ENCODE data around the gene STARD5.

Gene STARD5

DNA sequence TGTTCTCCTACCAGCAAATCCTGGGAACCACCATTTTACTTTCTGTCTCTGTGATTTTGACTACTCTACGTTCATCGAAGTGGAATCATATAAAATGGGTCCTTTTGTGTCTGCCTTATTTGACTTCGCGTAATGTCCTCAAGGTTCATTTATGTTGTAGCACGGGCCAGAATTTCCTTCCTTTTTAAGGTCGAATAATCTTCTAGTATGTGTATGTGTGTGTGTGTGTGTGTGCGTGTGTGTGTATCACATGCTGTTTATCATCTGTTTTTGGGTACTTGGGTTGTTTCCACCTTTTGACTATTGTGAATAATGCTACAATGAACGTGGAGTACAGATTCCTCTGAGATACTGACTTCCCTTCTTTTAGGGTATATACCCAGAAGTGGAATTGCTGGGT is 35.3 kb downstream of the STARD5 start:
- no peak for DNase-seq

DNA sequence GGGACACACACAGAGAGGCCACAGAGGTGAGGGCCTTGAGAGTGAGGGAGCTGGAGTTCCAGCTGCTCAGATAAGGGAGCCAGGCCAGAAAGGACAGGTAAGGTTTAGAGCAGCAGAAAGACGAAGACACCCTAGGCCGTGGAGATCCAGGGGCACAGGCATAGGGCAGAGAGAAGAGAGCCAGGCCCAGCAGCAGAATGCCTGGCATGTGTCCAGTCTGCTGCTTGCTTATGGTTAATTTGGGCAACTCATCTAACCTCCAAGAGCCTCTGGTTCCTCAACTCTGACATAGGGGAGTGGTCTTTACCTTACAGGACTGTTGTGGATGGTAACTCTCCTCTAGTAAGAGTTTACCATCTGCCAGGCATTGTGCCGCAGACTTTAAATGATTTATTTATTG is 35.9 kb downstream of the STARD5 start:
- no peak for DNase-seq

DNA sequence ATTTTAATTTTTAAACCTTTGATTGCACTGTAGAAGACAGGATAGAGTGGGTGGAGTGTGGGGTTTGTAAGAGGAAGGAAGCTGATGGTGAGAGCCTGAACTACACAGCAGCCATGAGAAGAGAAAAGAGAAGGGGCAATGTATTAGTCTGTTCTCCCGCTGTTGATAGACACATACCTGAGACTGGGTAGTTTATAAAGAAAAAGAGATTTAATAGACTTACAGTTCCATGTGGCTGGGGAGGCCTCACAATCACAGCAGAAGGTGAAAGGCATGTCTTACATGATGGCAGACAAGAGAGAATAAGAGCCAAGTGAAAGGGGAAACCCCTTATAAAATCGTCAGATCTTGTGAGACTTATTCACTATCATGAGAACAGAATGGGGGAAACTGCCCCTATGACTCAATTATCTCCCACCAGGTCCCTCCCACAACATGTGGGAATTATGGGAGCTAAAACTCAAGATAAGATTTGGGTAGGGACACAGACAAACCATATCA is 37.3 kb downstream of the STARD5 start:
- DNase-seq = no peak

DNA sequence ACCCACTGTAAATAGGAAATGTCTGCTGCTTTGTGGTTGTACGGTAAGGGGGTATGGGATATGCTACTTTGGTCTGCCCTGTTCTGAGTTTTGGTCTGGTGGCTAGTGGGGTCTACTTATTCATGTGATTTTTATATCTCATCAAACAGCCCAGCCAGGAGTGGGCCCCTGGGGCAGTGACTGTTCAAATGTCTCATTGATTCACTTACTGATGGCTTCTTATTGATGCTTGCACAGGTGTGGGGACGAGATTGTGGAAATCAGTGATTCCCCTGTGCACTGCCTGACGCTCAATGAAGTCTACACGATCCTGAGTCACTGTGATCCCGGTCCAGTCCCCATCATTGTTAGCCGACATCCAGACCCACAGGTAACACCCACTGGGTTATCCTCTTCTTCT is 38.5 kb downstream of the STARD5 start:
- no peak for DNase-seq

DNA sequence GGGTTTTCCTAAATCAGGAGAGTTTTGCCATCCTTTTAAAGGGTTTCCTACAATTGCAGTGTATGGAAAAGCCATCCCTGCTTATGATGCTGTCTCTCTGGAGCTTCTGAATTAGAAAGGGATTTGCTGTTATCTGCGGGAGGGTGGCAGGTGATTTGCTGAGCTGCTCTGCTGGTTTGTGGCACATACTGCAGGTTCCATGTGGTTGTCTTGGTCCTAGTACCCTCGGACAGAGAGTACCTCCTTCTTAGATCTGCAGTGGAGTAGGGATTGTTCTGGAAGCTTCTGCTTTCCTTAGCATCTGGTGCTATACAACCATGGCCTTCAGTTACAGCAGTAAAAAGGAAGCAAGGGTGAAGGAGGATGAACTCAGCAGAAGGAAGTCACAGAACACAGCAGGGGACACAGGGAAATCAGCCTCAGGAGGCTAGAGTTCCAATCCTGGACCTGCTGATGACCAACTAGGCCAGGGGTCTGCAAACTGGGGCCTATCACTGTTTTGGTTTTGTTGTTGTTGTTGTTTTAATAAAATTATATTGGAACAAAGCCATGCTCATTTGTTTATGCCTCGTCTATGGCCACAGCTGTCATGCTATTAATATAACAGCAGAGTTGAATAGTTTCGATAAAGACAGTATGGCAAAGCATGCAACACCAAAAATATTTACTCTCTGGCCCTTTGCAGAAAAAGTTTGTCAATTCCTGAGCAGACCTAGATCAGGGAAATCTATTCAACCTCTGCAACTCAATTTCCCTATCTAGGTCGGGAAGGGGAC is 39.5 kb downstream of the STARD5 start:
- no peak for DNase-seq

DNA sequence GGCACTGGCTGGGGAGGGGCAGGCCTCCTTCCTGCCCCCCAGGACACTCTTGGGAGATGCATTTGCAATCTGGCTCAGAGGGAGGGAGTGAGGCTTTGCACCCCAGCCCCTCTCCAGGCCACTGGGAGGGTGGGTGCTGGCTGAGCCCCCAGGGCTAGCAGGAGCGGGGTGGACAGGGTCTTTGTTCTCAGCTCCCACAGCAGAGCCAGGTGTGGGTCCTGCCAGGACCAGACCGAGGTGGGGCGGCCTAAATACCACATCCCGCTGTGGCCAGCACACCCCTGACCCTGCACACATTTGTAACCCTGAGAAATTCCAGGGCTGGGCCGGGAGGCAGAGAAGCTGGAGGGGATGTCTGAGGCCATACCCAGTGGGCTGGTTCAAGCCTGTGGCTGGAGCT is 41.0 kb downstream of the STARD5 start:
- DNase-seq = no peak

DNA sequence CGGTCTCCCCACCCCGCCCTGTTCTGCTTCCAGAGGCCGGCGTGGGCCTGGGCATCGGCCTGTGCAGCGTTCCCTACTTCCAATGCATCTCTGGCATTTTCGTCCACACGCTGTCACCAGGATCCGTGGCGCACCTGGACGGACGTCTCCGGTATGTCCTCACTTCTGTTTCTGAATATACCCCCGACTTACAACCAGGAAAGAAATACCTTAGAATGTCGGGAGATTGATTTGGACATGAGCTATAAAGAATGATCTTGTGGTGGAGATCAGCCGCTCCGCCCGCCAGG is 41.4 kb downstream of the STARD5 start:
- no peak for DNase-seq

DNA sequence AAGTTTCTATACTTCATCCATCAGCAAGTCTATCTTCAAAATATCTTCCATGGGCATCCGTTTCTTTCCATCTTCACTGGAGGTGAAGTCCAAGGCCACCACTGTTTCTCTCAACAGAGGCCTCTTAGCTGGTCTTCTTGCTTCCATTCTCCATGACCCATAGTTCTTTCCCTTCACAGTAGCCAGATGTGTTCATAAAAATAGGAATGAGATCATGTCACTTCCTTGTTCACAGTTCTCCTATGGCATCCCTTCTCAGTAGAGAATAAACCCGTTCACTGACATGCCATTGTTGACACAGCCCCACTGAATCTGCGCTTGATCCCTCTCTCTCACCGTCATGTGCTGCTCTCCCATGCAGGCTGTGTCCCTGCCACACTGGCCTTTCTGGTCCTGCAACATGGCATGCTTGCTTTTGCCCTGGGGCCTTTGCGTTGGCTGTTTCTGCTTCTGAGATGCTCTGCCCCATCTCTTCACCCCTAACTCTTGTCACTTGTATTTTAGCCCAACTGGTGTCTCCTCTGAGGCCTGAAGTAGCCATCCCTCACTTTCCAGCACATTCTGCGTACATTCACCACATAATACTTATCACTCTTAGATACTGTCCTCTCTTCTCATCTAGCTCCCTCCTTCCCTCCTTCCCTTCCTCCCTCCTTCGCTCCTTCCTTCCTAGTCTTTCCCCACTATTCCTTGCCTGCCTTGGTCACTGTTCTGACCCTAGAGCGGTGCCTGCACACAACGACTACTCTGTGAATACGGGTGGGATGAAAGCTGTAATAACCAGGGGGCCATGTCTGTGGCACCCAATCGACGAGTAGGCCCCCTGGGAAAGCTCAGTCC is 42.0 kb downstream of the STARD5 start:
- DNase-seq = no peak

GRCh38 chr15:81281456-81281735 is 42.5 kb downstream of the STARD5 start:
- no peak for DNase-seq

DNA sequence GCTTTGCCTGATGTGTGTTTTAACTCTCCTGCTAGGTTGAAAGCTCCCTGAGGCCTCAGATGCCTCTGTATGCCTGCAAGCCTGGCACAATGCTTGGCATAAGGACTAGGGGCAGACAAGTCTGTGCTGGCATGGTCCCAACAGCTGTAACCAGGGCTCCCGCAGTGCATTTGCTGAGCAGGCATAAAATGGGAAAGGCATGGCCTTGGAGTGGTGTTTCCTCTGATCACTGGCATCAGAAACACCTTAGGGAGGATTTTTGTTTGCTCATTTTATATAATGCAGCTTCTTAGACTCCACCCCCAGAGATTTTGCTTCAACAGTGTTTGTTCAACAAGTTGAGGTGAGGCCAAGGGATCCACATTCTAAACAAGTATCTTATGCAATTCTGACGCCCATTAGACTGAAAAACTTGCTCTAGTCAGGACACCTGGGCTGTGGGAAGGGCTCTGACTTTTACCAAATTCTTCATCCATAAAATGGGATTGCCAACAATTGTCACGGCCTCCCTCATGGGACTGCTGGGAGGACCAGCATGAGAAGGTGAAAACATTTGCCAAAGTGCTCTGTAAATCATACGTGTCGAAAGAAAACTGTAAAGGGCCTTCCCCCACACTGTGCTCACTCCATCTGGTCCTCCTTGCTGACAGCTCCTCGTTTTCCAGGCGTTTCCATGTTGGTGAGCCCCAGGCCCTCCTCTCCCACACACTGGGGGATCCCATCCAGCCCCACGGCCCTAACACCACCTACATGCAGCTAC is 43.1 kb downstream of the STARD5 start:
- DNase-seq = no peak

- no peak for DNase-seq
Observed at GRCh38 chr15:81279621-81280485, 44.1 kb downstream of the STARD5 start.

DNA sequence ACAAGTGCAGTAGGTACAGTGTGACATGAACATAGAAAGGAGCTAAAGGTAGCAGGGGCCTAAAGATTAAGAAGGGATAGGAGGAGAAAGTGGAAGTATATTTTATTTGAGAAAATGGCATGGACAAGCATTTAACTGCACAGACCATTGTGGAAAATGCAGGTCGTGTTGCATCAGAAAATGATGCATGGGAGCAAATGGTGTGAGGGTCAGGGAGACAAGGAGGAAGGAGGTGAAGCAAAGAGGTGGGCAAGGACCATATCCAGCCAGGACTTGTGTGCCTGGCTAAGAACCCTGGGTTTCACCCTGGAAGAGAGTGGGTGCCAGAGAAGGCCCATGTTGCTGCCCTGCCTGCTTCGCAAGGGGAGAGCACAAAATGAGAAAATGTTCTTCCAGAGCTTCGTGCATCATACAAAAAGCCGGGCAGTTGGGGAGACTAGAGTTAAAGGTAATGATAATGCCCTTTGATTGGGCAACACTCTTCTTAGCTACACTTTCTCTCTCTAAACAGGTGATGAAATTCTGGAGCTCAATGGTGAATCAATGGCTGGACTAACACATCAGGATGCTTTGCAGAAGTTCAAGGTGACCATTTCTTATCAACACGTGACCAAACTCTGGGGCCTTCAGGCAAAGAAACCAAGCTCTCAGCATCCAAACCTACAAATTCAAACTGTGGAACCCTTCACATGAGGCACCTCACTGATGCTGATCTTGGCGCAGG is 45.5 kb downstream of the STARD5 start:
- DNase-seq = no peak

DNA sequence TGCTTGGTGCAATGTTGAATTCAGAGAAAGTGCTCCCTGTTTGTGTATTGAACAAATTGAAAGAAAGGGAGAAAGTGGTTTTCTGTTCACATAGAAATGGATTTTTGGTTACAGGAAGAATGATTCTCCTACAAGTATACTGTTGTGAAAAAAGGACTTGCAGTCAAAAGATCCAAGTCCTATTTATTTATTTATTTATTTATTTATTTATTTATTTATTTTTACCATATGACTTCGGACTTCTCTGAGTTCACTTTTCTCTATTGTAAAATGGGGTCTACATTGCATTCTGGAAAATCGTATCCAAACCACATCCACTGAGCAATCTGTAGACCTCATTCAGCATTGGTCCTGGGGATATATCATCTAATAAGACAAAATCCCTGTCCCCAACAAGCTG is 46.1 kb downstream of the STARD5 start:
- DNase-seq = no peak

GRCh38 chr15:81276967-81277366 is 47.0 kb downstream of the STARD5 start:
- no peak for DNase-seq

GRCh38 chr15:81275711-81276392 is 48.1 kb downstream of the STARD5 start:
- no peak for DNase-seq

- DNase-seq = peak; percentile 79
Observed at GRCh38 chr15:81274931-81275707, 48.8 kb downstream of the STARD5 start.

DNA sequence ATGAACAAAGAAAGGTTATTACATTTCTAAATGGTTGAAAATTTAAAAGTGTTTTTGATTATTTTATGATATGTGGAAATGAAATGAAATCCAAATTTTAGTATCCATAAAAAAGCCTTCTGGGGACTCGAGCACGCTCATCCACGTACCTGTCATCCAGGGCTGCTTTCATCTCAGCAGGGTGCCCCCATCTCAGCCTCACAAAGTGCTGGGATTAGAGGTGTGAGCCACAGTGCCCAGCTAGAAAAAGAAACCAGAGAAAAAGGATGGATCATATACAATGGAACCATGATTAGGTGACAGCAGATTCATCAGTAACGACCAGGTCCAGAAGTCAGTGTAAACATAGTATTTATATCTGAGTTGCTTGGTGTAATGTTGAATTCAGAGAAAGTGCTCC is 49.7 kb downstream of the STARD5 start:
- no peak for DNase-seq

DNA sequence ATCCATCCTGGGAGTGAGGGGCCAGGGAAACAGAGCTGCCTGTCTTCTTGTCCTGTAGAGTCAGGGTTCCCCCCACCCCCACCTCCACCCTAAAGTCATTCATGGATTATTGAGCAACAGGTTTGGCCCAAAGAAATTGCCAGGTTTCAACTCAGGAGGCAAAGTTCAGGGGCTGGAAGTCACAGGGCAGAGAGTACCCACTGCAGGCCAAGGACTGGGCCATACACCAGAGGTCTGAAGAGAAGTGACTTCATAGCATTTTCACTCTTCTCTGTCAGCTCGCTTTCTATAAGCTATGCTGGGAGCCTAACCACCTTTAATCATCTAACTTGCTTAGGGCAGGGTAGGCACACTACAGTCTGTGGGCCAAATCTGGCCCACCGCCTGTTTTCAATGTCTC is 50.1 kb downstream of the STARD5 start:
- DNase-seq = no peak

GRCh38 chr15:81273200-81273599 is 50.7 kb downstream of the STARD5 start:
- DNase-seq = no peak

- DNase-seq = no peak
Observed at GRCh38 chr15:81271761-81272644, 51.9 kb downstream of the STARD5 start.

Measured in CD4-positive, alpha-beta T cell treated with Interferon gamma for 1 hour (primary cell).